Neuronal stem cell (in vitro differentiated cells): ENCODE measurements around the gene PLA2G15.

Source experiments
- DNase-seq: peaks from one replicate; pipeline ENCODE4 v3.0.0-alpha.2; 2013; ENCODE audit warnings: low spot score
- H2AFZ ChIP-seq: one replicate; pipeline ENCODE4 v1.6.1; 2013; ENCODE audit warnings: mild to moderate bottlenecking, low read length, inconsistent platforms
- H2AK5ac ChIP-seq: 2 replicates; pipeline ENCODE4 v1.6.1; 2013; ENCODE audit warnings: low read depth, mild to moderate bottlenecking, inconsistent platforms, low read length, moderate library complexity, mixed read lengths
- H2BK120ac ChIP-seq: 2 replicates; pipeline ENCODE4 v1.6.1; 2013; ENCODE audit warnings: low read depth, mild to moderate bottlenecking, inconsistent platforms, low read length, moderate library complexity, mixed read lengths
- H2BK12ac ChIP-seq: one replicate; pipeline ENCODE4 v1.6.1; 2013; ENCODE audit warnings: low read length, inconsistent platforms
- H2BK15ac ChIP-seq: 2 replicates; pipeline ENCODE4 v1.6.1; 2013; ENCODE audit warnings: mild to moderate bottlenecking, low read length, inconsistent platforms, mixed read lengths
- H2BK5ac ChIP-seq: one replicate; pipeline ENCODE4 v1.6.1; 2013; ENCODE audit warnings: inconsistent platforms, mild to moderate bottlenecking, low read length, moderate library complexity
- H3K14ac ChIP-seq: one replicate; pipeline ENCODE4 v1.6.1; 2013; ENCODE audit warnings: low read length, inconsistent platforms
- H3K18ac ChIP-seq: 2 replicates; pipeline ENCODE4 v1.6.1; 2013; ENCODE audit warnings: low read length, inconsistent platforms
- H3K23ac ChIP-seq: 2 replicates; pipeline ENCODE4 v1.6.1; 2013; ENCODE audit warnings: low read depth, mild to moderate bottlenecking, mixed read lengths, low read length, inconsistent platforms; ENCODE audit not compliant: poor library complexity
- H3K27ac ChIP-seq: replicated peaks from 3 replicates; pipeline ENCODE4 v1.5.1; 2013; ENCODE audit warnings: low read length, inconsistent platforms
- H3K27me3 ChIP-seq, 3 experiments: 2 replicates each; pipeline ENCODE4 v1.6.1; 2013; ENCODE audit warnings: low read length in 3 of 3, mild to moderate bottlenecking in 2 of 3, inconsistent platforms in 1 of 3, low read depth in 1 of 3, mixed read lengths in 1 of 3, moderate library complexity in 1 of 3; ENCODE audit not compliant: control insufficient read depth in 3 of 3, insufficient read depth in 3 of 3
- H3K36me3 ChIP-seq, 2 donors: replicated peaks in 1 of 2; 2 replicates each; pipeline ENCODE4 v1.6.1; 2013; ENCODE audit warnings: low read length in 2 of 2; ENCODE audit not compliant: control insufficient read depth in 2 of 2, insufficient read depth in 2 of 2
- H3K4ac ChIP-seq: 2 replicates; pipeline ENCODE4 v1.6.1; 2013; ENCODE audit warnings: inconsistent platforms, mild to moderate bottlenecking, low read length, moderate library complexity
- H3K4me1 ChIP-seq, 2 donors: 1 replicate in 1 of 2; 2 replicates in 1 of 2; pipeline ENCODE4 v1.6.1; 2013; ENCODE audit warnings: low read length in 2 of 2, low read depth in 1 of 2; ENCODE audit not compliant: control insufficient read depth in 2 of 2, insufficient read depth in 1 of 2
- H3K4me2 ChIP-seq: one replicate; pipeline ENCODE4 v1.6.1; 2013; ENCODE audit warnings: mild to moderate bottlenecking, low read length, inconsistent platforms; ENCODE audit not compliant: insufficient read depth, poor library complexity, severe bottlenecking
- H3K4me3 ChIP-seq, 2 donors: 2 replicates each; pipeline ENCODE4 v1.5.1; 2013; ENCODE audit warnings: low read length in 2 of 2, mild to moderate bottlenecking in 2 of 2, inconsistent platforms in 1 of 2, moderate library complexity in 1 of 2
- H3K79me1 ChIP-seq: one replicate; pipeline ENCODE4 v1.6.1; 2013; ENCODE audit warnings: low read depth, mild to moderate bottlenecking, inconsistent platforms, low read length, moderate library complexity
- H3K9ac ChIP-seq: one replicate; pipeline ENCODE4 v1.6.1; 2013; ENCODE audit warnings: mild to moderate bottlenecking, low read depth, low read length, inconsistent platforms; ENCODE audit not compliant: poor library complexity
- H3K9me3 ChIP-seq, 2 donors: replicated peaks in 1 of 2; 2 replicates each; pipeline versions ENCODE3 to v1.6.1; 2013; ENCODE audit warnings: low read length in 2 of 2, mild to moderate bottlenecking in 2 of 2, inconsistent platforms in 1 of 2, low read depth in 1 of 2, mixed read lengths in 1 of 2, moderate library complexity in 1 of 2; ENCODE audit not compliant: control insufficient read depth in 2 of 2, insufficient read depth in 1 of 2
- H4K8ac ChIP-seq: one replicate; pipeline ENCODE4 v1.6.1; 2013; ENCODE audit warnings: low read depth, mild to moderate bottlenecking, inconsistent platforms, low read length, moderate library complexity
- H4K91ac ChIP-seq: one replicate; pipeline ENCODE4 v1.6.1; 2013; ENCODE audit warnings: low read length, low read depth, mild to moderate bottlenecking, inconsistent platforms; ENCODE audit not compliant: poor library complexity
- WGBS, 2 donors: extraction: QIAGEN DNeasy Blood & Tissue Kit; methylation state at CpG; one replicate each; pipeline ENCODE4 v1.1.7; 2013; ENCODE audit warnings: missing lambda C conversion rate in 2 of 2, mixed read lengths in 1 of 2; ENCODE audit not compliant: insufficient read length in 2 of 2, insufficient replicate concordance in 1 of 2; ENCODE audit errors: extremely low coverage in 2 of 2; 5-methylcytosine and 5-hydroxymethylcytosine counted together

PLA2G15 gene

GRCh38 chr16:68283801-68284598 is 38.8 kb downstream of the PLA2G15 start:
- no peaks in the 10 kb centered on the region for H3K4me1 ChIP-seq
- H4K8ac ChIP-seq: no peak overlapping the region
- no peak overlapping the region for H2AK5ac ChIP-seq
- H3K79me1 ChIP-seq: peaks cover 4% of the 10 kb centered on the region
- no peak overlapping the region for H3K27ac ChIP-seq
- no peaks in the 10 kb centered on the region for H3K9me3 ChIP-seq
- no peaks in the 10 kb centered on the region for H3K27me3 ChIP-seq
- H3K4ac ChIP-seq: no peak overlapping the region
- H3K14ac ChIP-seq: no peak overlapping the region
- H2BK120ac ChIP-seq: no peak overlapping the region
- WGBS, 2 donors: no CpG with 5 or more reads among the region's 9 CpGs
- no peak overlapping the region for H2BK5ac ChIP-seq
- H3K23ac ChIP-seq: no peak overlapping the region
- no peak overlapping the region for H2AFZ ChIP-seq
- no peak overlapping the region for H3K4me2 ChIP-seq
- H3K9ac ChIP-seq: no peak overlapping the region
- no peak overlapping the region for H2BK15ac ChIP-seq
- H3K18ac ChIP-seq: no peak overlapping the region
- H3K36me3 ChIP-seq: peaks cover 7 to 40% of the 10 kb centered on the region in 2 donors
- H2BK12ac ChIP-seq: no peak overlapping the region
- H4K91ac ChIP-seq: no peak overlapping the region
- DNase-seq: no peak
- no peak overlapping the region for H3K4me3 ChIP-seq

GRCh38 chr16:68284847-68285246 is 39.7 kb downstream of the PLA2G15 start:
- Histone ChIP-seq H3K14ac (no peak overlapping the region), H2BK12ac (no peak overlapping the region), H4K8ac (no peak overlapping the region), H3K23ac (no peak overlapping the region), H3K9ac (no peak overlapping the region), H3K4me1 (no peaks in the 10 kb centered on the region), H3K9me3 (no peaks in the 10 kb centered on the region), H3K79me1 (peaks cover 4% of the 10 kb centered on the region), H3K27me3 (no peaks in the 10 kb centered on the region), H2BK120ac (no peak overlapping the region), H2AFZ (no peak overlapping the region), H4K91ac (no peak overlapping the region), H3K36me3 (peaks cover 7 to 40% of the 10 kb centered on the region in 2 donors), H2BK5ac (no peak overlapping the region), H3K18ac (no peak overlapping the region), H3K4me2 (no peak overlapping the region), H3K4ac (no peak overlapping the region), H2AK5ac (no peak overlapping the region), H3K4me3 (no peak overlapping the region), H3K27ac (no peak overlapping the region), H2BK15ac (no peak overlapping the region)
- DNase-seq: no peak
- no CpG with 5 or more reads among the region's 5 CpGs for WGBS, 2 donors

GRCh38 chr16:68285683-68286082 is 40.5 kb downstream of the PLA2G15 start:
- no peak for DNase-seq
- Histone ChIP-seq H2BK120ac (no peak overlapping the region), H3K18ac (no peak overlapping the region), H4K8ac (no peak overlapping the region), H2BK5ac (no peak overlapping the region), H3K4ac (no peak overlapping the region), H2AFZ (no peak overlapping the region), H3K9me3 (no peaks in the 10 kb centered on the region), H3K79me1 (peaks cover 4% of the 10 kb centered on the region), H3K36me3 (peaks cover 7 to 47% of the 10 kb centered on the region in 2 donors), H3K4me2 (no peak overlapping the region), H4K91ac (no peak overlapping the region), H2AK5ac (no peak overlapping the region), H3K9ac (no peak overlapping the region), H2BK15ac (no peak overlapping the region), H3K14ac (no peak overlapping the region), H2BK12ac (no peak overlapping the region), H3K4me3 (no peak overlapping the region), H3K4me1 (peaks cover 0 to 1% of the 10 kb centered on the region in 2 donors), H3K27ac (no peak overlapping the region), H3K27me3 (no peaks in the 10 kb centered on the region), H3K23ac (no peak overlapping the region)
- no CpG with 5 or more reads among the region's 3 CpGs for WGBS, 2 donors

- no peaks in the 10 kb centered on the region for H3K9me3 ChIP-seq
- no peak overlapping the region for H3K14ac ChIP-seq
- H3K4me1 ChIP-seq: peaks cover 0 to 1% of the 10 kb centered on the region in 2 donors
- no peak overlapping the region for H2BK120ac ChIP-seq
- DNase-seq: no peak
- no peak overlapping the region for H3K4ac ChIP-seq
- H3K27ac ChIP-seq: no peak overlapping the region
- no peaks in the 10 kb centered on the region for H3K27me3 ChIP-seq
- H3K18ac ChIP-seq: no peak overlapping the region
- no peak overlapping the region for H4K91ac ChIP-seq
- H3K4me3 ChIP-seq: no peak overlapping the region
- H3K23ac ChIP-seq: no peak overlapping the region
- H4K8ac ChIP-seq: no peak overlapping the region
- no peak overlapping the region for H2AFZ ChIP-seq
- H3K79me1 ChIP-seq: peaks cover 4% of the 10 kb centered on the region
- 100% methylated on average over 2 of the region's 12 CpGs; no CpG with 5 or more reads in 1 of the 2 donors for WGBS, 2 donors
- H3K9ac ChIP-seq: no peak overlapping the region
- no peak overlapping the region for H2BK5ac ChIP-seq
- H2AK5ac ChIP-seq: no peak overlapping the region
- H2BK15ac ChIP-seq: no peak overlapping the region
- no peak overlapping the region for H3K4me2 ChIP-seq
- H3K36me3 ChIP-seq: peaks cover 10 to 55% of the 10 kb centered on the region in 2 donors
- H2BK12ac ChIP-seq: no peak overlapping the region
Observed at GRCh38 chr16:68286153-68287074, 41.2 kb downstream of the PLA2G15 start.
